HFF-Myc (cell line): ENCODE results near the gene BAHD1.

ENCODE experiments used
- DNase-seq: peaks from one replicate; pipeline ENCODE4 v3.0.0-alpha.2; 2011; ENCODE audit warnings: low read depth; ENCODE audit errors: extremely low read depth
- H3K4me3 ChIP-seq: replicated peaks from 2 replicates; pipeline ENCODE4 v1.5.1; 2011; ENCODE audit warnings: low read depth, mild to moderate bottlenecking, control low read depth, low read length
- TF ChIP-seq, protein P1 (sequence below): IDR thresholded peaks from 2 replicates; pipeline ENCODE4 v1.5.1; 2012; ENCODE audit warnings: mild to moderate bottlenecking, low read depth, low read length, control low read depth; ENCODE audit errors: missing control alignments

The BAHD1 gene

DNA sequence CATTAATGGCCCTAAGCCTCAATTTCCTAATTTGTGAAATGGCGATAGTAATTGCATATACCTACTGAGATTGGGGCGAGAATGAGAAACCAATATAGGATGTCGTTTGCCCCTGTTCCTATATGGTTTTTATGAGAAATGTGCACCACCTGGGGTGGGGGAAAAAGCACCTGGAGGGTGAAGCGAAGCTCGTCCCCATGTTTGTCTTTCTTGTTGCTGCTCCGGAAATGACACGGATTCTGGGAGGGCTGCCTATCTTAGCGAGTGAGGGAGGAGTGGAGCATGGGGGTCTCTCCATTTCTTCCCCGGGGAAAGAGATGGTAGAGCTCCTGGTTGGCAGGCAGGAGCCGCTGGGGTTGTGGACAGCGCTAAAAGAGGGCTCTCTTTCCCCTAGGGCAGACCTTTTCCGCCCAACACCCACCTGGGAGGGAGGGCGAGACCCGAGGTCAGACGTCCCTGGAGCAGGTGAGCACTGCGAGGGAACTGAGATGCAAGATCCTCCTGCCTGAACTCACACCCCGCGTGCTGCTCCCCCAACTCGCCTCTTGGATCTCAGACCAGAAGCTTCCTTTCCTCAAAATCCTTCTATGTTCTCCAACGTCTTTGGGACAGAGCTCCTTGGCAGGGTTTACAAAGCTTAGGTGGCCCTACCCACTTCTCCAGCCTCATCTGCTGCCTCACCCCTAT lies 5.6 kb upstream of the BAHD1 start:
- TF ChIP-seq, protein P1, sequence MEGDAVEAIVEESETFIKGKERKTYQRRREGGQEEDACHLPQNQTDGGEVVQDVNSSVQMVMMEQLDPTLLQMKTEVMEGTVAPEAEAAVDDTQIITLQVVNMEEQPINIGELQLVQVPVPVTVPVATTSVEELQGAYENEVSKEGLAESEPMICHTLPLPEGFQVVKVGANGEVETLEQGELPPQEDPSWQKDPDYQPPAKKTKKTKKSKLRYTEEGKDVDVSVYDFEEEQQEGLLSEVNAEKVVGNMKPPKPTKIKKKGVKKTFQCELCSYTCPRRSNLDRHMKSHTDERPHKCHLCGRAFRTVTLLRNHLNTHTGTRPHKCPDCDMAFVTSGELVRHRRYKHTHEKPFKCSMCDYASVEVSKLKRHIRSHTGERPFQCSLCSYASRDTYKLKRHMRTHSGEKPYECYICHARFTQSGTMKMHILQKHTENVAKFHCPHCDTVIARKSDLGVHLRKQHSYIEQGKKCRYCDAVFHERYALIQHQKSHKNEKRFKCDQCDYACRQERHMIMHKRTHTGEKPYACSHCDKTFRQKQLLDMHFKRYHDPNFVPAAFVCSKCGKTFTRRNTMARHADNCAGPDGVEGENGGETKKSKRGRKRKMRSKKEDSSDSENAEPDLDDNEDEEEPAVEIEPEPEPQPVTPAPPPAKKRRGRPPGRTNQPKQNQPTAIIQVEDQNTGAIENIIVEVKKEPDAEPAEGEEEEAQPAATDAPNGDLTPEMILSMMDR, result no peak
- H3K4me3 ChIP-seq, result no peak overlapping the region
- DNase-seq, result no peak

DNA sequence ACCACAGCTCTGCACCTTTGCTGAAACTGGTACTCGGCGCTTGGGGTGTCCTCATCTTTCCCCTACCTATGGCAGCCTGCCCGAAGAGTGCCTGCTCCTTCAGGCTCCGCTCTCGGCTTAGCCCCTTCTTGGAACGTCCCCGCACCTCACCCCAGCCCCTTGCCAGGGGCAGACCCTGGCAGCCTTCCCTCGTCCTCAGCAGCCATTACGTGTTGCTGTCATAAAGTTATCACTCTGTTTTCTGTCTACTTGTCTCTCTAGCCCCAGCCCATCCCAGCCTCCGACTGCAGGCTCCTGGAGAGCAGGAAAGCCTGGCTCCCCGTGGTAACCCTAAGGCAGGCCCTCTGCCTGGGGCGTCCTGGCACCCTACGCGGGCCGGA lies 5.1 kb upstream of the BAHD1 start:
- peak overlapping the region; percentile 29 for H3K4me3 ChIP-seq
- TF ChIP-seq, protein P1, result no peak
- no peak for DNase-seq

DNA sequence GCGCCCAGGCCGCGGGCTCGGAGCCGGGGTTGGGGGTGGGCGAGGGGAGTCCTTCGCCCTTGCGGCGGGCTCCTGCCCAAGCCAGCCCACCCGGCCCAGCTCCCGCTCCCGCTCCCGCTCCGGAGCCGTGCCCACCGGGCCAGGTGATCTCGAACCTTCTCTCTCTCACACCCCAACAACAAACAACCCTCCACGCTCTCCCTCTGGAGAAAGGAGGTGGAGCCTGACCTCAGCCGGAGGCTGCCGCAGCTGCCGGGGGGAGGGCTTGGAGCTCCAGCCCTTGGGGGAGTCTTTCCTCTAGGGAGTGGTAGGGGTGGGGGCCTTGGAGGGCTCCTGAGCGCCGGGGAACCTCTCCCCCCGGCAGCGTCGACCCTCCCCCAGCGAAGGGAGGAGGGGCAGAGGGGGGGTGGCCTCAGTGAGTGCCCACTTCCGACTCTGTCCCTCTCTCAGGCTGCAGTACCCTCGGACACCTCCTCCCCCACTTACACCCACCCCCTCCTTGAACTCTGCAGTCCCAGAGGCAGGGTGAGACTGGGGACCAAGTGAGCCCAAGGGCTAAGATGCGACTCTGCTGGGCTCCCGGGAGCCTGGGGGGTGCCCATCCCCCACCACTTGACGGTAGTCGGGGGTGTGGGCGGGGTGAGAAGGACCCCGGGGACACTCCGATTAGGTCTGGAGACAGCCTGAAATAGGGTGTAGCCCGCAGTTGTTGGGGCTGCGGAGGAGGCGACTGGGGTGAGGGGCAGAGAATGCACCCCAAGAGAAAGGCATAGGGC lies 4.4 kb upstream of the BAHD1 start:
- H3K4me3 ChIP-seq, result peak overlapping the region; percentile 29
- DNase-seq, result no peak
- TF ChIP-seq, protein P1, result no peak

DNA sequence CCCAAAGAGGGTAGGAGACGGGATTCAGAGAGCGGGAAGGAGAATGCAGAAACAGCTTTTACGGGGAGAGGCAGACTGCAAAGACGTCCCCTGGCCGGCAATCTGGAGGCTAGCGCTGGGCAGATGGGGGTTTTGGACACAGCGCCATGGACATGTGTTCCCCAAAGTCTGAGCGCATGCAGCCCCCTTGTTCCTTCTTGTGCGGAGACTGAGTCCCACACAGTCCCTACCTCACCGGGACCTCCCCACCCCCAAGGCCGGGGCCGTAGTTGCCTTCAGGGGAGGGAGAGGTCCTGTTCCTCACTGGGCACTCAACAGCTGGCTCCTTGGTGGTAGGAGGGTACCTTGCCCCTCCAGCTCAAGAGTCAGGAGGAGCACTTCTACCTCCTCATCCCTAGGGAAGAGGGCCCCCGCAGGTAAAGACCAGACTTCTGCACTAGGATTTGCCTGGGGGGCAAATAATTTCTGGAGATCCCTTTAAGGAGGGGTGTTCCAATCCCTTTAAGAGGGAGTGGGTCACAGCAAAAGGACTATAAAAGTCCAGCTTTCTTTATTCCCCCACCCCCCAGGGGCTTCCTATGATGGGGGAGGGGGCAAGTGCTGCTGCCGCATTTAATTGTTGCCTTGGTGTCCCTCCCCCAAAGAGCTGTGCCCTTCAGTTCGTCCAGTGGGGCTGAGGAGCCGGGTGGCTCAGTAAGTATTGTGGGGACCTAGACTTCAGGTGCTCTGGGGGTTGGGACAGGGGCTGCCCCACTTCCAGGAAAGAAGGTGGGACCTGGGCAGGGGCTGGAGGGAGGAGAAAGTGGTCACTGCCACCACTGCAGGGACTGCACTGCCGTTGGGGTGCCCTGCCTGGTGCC lies 3.6 kb upstream of the BAHD1 start:
- H3K4me3 ChIP-seq, result peak overlapping the region; percentile 29
- no peak for DNase-seq
- TF ChIP-seq, protein P1, result no peak

DNA sequence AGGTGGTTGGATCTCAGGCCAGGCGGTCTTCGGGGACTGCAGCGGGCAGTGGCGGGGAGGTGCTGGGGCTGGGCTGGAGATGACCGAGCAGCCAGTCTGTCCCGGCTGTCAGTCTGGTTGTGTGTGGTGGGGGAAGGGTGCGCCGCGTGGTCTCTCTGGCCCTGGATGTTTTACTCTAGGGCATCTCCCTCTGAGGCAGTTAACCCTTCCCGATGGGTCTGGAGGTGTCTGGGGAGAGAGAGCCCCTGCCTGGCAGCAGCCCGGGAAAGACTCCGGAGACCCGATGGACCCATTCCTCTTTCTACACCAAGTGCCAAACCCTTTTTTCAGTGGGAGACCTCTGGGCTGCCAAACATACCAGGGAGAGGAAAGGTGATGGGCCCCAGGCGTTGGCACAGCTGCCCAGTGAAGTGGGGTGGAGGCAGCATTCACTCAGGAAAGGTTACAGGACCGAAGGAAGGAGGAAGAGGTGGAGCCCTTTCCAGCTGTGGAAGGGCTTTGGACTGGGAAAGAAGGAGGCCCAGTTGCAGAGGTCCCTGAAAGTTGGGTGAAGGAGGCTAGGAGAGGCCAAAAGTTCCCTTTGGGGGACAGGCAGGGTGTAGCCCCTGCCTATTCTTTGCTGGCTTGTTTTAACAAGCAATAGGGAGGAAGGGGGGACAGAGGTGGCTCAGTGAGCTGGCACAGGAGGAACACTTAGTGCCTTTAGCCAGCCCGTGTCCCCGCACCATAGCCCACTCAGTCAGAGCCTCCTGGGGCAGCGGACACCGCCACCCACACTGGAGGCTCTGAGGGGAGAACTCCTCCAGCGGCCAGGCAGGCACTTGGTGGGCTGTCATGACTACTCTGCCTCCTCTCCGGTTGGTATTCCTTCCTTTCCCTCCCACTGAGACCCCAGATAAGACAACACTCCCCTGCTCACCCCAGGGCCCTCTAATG lies 2.7 kb upstream of the BAHD1 start:
- no peak overlapping the region for H3K4me3 ChIP-seq
- DNase-seq, result no peak
- TF ChIP-seq, protein P1, result no peak

DNA sequence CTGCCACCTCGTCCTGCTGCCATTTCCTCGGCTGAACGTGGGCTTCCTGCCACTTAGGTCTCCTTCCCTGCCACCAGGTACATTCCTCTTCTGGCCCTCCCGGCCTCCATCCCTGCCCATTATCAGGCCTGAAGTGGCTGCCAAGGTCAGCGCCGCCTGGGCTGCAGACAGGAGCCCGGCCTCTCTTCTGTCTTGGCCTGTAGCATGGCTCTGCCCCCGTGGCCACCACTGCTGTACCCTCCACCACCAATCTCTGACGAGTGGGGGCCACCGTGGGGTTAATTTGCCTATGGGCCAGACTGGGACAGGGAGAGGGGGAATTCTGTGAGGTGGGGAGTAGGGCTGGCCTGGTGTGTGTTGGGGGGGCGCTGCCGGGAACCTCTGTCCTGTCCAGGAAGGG lies 2.0 kb upstream of the BAHD1 start:
- TF ChIP-seq, protein P1, result no peak
- no peak for DNase-seq
- H3K4me3 ChIP-seq, result no peak overlapping the region
